GM18873 (cell line): ENCODE data around the gene CHIC2.
"Not testable (repeated sequence)": the region's sequence is repeated elsewhere in the genome, so short reads cannot be mapped to it uniquely, and the experiment has no call there.

Source experiments
- ATAC-seq: cut with Tn5 transposase; IDR thresholded peaks from one replicate; pipeline ENCODE4 v1.9.1; 2021; ENCODE audit warnings: mild to moderate bottlenecking, moderate library complexity, moderate number of reproducible peaks; ENCODE audit not compliant: unreplicated experiment, low FRiP score

Gene CHIC2

DNA sequence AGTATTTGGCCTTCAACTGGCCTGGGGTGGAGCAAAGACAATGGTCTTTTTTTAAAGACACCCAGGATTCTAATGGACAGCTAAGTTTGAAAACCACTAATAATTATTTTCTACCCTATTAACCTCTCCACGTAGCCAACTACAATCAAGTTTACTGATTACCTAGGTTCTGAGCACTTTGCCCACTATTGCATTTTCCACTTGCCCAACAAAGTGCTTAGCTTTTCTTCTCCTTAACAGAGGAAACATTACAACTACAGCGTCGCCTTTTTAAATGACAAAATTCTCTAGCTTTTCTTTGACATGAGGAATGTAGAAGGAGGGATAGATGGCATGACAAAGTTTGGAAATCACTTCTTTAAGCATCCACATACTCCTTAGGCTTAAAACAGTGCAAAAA lies 2.0 kb downstream of the CHIC2 start:
- ATAC-seq = no peak

DNA sequence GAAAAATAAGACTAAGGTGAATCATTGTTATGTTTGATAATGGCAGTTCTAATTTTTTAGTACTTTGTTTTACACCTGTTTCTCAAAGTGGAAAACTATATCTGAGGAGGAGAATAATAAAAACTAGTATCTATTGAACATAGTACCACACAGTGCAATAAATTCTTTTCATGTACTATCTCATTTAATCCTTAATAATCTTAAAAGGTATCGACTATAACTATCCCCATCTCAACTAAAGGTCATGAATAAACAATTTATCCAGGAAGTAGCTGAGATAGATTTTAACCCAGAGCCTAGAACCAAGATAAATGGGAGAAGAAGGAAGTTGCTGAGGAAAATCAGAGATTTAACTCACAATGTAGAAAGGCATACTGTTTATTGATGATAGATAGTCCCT lies 2.5 kb downstream of the CHIC2 start:
- ATAC-seq = no peak

DNA sequence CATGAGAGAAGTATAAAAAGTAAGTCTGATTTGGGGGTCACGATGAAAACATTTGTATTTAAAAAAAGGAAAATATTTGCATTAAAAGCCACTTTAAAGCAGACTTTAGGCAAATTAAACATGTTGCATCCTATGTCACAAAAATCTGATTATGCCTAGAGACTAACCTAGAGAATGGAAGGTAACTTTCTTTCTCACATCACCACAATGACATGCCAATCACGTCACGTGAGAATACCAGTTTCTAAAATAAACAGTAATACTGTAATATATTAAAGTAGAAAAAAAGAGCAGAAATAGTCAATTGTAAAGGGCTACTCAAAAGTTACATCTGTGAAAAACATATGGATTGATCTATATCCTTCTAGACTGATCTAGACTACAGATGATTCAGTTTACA lies 3.3 kb downstream of the CHIC2 start:
- no peak for ATAC-seq

DNA sequence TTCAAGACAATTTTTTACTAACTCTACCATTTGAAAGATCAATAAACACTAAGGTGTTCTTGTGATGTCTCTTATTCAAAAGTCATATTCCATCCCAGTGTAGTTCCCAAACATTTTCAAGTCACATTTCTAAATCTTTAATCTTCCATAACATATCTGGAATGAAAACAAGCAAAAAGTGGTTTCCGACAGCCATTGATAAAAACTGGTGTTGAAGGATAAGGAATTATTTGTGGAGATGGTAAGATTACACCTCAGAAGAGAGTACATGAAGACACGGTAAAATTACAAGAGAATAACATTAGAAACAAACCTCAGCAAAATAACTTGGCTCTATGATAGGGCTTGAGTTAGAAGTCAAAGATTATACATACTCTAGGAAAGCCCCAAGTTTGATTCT lies 4.3 kb downstream of the CHIC2 start:
- no peak for ATAC-seq

DNA sequence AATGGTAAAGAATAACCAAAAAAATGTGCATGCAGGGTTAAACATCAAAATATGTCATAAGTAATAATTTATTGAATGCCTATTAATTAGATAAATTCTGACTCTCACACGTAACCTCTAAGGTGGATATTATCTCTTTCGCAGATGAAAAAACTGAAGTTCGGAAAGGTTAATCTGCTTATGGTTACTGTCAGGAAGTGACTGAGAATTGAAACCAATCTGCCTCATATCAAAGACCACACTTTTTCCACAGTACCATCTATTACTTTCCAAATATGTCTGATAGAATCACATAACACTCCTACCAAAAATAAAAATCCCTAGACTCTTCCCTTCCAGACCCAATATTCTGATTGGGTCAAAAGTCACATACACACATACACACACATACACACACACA lies 6.2 kb downstream of the CHIC2 start:
- ATAC-seq = no peak

DNA sequence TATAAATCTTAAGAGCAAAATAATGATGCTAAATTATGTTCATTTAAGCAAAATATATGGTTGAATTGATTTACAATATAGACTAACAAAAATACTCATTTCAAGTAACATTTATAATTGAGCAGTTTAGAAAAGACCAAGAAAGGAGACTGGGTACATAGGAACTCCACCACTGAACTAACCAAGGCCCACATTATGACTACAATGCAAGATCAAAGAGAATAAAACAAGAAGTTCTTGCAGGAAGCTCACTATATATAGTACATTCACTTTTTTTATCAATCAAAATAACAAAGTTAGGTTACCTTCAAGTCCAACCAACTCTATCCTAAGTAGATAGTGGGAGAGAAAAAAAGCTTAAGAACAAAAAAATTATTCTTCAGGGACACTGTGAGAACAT lies 8.0 kb downstream of the CHIC2 start:
- ATAC-seq = no peak

DNA sequence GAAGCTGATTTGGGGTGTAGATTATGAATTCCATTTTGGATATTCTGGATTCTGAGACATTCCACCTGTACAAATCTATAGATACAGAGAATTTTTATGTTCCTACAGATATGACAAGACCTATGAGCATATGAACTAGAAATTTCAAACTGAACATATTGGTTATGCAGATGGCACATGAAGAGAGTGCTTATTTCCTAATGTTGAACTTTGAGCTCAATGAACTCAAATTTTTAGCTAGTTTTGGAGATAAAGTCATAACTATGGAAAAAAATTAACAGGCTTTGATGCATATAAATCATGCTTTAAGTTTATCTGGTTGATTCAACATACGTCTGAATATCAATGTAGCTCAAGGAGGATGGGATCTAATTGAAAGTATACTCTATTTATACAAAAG lies 8.9 kb downstream of the CHIC2 start:
- no peak for ATAC-seq

DNA sequence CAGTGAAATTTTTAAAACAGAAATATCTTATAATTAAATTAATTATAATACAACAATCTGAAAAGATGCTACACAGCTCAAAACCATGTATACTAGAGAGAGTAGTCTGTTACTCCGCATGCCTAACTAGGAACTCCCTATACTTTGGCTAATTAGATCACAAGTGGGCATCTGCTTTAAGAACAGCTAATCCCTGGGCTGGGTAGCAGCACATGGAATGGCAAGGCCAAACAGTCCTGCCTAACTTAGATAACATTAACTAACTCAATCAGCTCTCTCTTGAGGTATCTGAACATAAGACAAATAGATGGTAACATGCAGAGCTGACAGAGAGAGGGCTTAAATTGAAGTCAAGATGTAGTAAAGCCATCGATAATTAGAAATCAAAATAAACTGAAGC lies 9.9 kb downstream of the CHIC2 start:
- no peak for ATAC-seq

DNA sequence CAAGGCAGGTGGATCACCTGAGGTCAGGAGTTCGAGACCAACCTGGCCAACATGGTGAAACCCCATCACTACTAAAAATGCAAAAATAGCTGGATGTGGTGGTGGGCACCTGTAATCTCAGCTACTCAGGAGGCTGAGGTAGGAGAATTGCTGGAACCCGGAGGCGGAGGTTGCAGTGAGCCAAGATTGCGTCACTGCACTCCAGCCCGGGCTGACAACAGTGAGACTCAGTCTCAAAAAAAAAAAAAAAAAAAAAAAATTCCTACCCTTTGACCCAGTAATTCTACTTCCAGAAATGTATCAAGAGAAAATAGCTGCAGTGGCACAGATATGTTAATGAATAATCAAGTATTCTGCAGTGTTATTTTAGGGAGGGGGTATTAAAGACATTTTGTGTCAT lies 11.1 kb downstream of the CHIC2 start:
- ATAC-seq = not testable (repeated sequence)

DNA sequence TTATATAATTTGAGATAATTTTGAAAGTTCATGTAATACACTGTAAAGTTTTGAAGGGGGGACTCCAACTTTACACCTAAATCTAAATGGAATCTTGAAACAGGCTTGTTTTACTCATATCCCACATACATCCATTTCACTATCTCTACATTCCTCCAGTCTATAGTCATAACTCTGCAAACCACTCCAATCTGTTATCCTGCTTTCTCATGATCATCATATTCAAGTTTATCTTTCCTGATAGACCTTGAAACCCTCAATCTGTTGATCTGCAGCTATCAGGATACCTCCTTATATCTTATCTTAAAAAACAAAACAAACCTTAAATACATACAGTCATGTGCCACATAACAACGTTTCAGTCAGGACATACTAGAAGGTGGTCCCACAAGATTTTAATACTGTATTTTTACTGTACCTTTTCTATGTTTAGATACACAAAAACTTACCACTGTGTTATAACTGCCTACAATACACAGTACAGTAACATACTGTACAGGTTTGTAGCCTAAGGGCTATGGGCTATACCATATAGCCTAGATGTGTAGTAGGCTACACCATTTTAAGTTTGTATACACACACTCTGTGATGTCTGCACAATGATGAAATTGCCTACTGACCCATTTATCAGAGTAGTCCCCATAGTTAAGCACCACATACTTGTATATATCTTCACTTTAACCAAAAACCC lies 14.0 kb downstream of the CHIC2 start:
- ATAC-seq = no peak

DNA sequence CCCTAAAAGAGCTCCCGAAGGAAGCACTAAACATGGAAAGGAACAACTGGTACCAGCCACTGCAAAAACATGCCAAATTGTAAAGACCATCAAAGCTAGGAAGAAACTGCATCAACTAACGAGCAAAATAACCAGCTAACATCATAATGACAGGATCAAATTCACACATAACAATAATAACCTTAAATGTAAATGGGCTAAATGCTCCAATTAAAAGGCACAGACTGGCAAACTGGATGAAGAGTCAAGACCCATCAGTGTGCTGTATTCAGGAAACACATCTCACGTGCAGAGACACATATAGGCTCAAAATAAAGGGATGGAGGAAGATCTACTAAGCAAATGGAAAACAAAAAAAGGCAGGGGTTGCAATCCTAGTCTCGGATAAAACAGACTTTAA lies 20.8 kb downstream of the CHIC2 start:
- not testable (repeated sequence) for ATAC-seq

DNA sequence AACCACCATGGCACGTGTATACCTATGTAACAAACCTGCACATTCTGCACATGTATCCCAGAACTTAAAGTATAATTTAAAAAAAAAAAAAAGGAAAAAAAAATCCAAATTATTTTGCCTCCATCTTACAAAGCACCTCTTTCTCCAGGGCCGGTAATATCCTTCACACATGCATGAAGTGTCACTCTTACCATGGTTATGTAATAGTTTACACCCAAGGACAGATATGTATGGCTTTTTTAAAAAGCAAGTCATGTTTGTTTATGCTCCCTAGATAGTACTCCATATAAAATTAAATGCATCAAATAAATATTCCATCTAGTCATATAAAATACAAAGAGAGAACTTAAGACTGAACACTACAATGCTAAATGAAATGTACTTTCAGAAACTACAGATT lies 22.5 kb downstream of the CHIC2 start:
- no peak for ATAC-seq

DNA sequence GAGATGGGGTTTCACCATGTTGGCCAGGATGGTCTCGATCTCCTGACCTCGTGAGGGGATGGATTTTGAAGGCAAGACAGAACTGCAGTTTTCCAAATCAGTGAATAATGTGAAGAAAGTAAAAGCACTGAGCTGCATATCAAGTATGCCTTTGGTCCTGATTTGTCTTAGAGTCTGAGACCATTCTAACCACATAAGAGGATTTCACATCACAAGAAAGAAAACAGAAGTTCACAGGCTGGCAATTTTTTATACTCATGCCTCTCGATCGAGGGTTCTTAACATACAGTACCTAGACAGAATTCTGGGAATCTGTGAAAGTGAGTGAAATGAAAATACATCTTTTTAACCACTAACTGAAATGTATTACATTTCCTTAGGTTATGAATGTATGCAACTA lies 23.3 kb downstream of the CHIC2 start:
- no peak for ATAC-seq

DNA sequence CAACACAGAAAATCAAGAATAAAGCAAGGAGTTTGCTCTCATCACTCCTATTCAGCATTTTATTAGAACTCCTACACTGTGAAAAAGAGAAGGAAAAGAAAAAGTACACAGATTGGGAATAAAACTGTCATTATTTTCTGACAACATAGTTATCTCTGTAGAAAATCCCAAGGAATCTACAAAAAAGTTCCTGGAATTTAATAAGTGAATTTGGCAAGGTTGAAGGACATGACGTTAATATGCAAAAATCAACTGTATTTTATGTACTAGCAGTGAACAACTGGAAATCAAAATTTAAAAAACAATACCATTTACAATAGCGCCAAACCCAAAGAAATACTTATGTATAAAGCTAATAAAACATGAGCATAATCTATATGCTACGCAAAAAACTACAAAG lies 26.3 kb downstream of the CHIC2 start:
- ATAC-seq = no peak

DNA sequence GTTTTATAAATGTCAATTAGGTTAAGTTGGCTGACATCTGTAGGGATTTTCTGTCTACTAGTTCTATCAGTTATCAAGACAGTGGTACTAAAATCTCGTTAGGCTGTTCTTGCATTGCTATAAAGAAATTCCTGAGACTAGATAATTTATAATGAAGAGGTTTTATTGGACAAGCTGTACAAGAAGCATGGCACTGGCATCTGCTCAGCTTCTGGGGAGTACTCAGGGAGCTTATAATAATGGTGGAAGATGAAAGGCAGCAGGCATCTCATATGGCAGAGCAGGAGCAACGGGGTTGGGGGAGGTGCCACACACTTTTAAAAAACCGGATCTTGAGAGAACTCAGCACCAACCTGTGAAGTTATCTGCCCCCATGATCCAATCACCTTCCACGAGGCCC lies 28.2 kb downstream of the CHIC2 start:
- no peak for ATAC-seq

DNA sequence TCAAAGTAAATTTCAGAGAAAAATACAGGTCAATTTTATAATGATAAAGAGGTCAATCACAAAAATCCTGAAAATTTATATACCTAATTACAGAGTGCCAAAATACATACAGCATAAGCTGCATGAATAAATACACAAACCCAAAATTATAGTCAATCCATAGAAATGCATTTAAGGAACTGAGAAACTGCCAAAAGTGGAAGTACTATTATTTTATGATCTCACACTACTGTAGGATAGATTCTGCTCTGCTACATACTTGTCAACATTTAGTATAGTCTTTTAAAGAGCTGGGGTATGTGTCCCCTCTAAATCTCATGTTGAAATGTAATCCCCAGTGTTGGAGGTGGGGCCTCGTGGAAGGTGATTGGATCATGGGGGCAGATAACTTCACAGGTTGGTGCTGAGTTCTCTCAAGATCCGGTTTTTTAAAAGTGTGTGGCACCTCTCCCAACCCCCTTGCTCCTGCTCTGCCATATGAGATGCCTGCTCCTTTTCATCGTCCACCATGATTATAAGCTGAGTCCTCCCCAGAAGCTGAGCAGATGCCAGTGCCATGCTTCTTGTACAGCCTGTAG lies 31.8 kb downstream of the CHIC2 start:
- no peak for ATAC-seq

DNA sequence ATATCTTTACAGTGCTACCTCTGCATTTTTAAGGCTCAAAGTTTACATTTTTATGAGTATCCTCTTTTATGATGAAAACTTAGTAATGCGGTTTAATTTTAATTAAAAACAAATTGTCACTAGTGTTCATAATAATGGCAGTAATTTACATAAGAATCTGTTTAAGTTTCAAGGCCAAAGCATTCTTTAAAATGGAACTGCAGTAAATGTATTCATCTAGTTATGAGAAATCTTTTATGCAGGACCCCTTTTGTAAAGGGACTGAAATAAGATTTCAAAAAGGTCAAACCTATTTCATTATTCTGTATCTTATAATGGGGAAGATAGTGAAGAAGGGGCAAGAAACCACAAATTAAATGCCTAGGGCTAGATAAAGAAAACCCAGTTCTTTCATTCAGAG lies 37.1 kb downstream of the CHIC2 start:
- no peak for ATAC-seq

DNA sequence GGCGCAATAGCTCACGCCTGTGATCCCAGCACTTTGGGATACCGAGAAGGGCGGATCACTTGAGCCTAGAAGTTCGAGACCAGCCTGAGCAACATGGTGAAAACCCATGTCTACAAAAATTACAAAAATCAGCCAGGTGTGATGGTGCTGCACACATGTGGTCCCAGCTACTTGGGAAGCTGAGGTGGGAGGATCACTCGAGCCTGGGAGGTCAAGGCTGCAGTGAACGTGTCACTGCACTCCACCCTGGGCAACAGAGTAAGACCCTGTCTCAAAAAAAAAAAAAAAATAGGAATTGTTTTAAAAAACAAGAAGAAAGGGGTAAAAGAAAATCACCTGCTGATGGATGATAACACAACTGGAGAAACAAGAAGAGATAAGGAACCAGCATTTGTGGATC lies 38.8 kb downstream of the CHIC2 start:
- no peak for ATAC-seq

DNA sequence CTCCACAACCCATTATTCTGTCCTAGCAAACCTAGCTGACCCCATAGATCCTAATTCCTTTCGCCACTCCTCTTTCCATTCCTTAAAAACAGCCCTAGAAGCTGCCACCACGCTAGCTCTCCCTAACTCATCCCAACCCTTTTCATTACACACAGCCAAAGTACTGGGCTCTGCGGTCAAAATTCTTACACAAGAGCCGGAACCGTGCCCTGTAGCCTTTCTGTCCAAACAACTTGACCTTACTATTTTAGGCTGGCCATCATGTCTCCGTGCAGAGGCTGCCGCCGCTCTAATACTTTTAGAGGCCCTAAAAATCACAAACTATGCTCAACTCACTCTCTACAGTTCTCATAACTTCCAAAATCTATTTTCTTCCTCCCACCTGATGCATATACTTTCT lies 41.4 kb downstream of the CHIC2 start:
- ATAC-seq = not testable (repeated sequence)

DNA sequence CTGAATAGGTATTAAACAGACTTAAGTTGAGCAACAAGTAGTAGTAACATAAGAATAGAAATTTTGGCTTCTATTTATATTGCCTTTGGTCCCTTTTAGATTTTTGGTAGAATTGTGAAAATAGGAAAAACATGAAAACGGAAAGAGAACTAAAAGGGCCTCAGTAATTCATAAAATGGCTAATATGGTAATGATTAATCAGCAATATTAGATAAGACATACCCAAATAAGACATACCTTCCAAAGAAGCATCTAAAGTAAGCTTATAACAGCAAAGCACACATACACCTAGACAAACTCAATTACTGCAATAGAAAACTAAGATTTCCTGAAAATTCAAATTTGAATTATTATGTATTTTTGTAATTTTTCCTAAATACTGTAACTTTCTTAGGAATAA lies 46.4 kb downstream of the CHIC2 start:
- ATAC-seq = no peak

DNA sequence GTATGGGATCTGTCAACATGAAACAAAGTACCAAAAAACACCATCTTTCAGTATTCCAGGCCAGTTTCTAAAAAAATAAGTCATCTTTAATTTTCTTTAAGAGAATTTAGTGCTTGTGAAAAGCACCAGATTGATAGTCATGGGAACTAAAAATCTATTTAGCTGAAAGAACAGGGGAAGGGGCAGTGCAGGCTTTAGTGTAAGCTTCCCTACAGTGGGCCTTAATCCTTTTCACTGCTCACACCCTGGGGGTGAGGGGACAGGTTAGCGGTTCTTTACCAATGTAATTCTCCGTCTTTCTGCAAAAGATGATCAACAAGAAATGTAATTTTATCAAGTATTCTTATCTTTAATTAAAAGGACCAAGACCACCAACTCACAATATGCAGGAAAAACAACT lies 47.1 kb downstream of the CHIC2 start:
- ATAC-seq = no peak

DNA sequence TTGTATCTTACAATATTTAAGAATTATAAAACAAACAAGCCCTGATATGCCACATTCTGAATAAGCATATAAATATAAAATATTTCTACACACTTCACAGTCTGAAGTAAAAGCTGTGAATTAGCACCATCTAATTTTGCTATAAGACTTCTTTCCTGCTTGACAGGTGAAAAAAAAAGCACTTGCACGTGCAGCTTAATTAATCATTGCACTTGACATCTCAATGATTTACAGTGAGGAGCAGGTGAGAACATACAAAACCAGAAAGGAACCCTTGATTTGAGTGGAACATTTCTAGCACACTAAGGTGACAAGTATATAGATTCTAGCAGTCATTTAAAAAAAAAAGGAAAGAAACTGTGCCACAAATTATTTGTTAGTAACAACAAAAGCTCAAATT lies 47.9 kb downstream of the CHIC2 start:
- ATAC-seq = no peak
